Hepatocyte (in vitro differentiated cells): ENCODE measurements around the gene MND1. TPM values are rescaled to one million over a fixed set of nuclear protein-coding genes. Genes with fewer than 3 reads are reported as not detected.

Source experiments
- DNase-seq: peaks from one replicate; pipeline ENCODE4 v3.0.0-alpha.2; 2016; ENCODE audit warnings: low spot score
- H2AFZ ChIP-seq: fragments of 200-600 bp; sonication (generic); 2 replicates; pipeline ENCODE4 v1.6.0; 2016; ENCODE audit warnings: antibody characterized with exemption, mild to moderate bottlenecking
- H3K27ac ChIP-seq: fragments of 200-600 bp; sonication (generic); 2 replicates; pipeline ENCODE4 v1.5.1; 2016; ENCODE audit warnings: mild to moderate bottlenecking
- H3K27me3 ChIP-seq: fragments of 200-600 bp; sonication (generic); 2 replicates; pipeline ENCODE4 v1.6.1; 2016
- H3K36me3 ChIP-seq: fragments of 200-600 bp; sonication (generic); replicated peaks from 2 replicates; pipeline ENCODE4 v1.5.1; 2016; ENCODE audit warnings: low read depth; ENCODE audit not compliant: insufficient read depth
- H3K4me1 ChIP-seq: fragments of 200-600 bp; sonication (generic); 2 replicates; pipeline ENCODE4 v1.5.1; 2016; ENCODE audit warnings: mild to moderate bottlenecking, moderate library complexity; ENCODE audit not compliant: insufficient read depth
- H3K4me2 ChIP-seq: fragments of 200-600 bp; sonication (generic); 2 replicates; pipeline ENCODE4 v1.6.0; 2016
- H3K4me3 ChIP-seq: fragments of 200-600 bp; sonication (generic); 2 replicates; pipeline ENCODE4 v1.5.1; 2016; ENCODE audit warnings: mild to moderate bottlenecking
- H3K79me2 ChIP-seq: fragments of 200-600 bp; sonication (generic); 2 replicates; pipeline ENCODE4 v1.6.0; 2017; ENCODE audit warnings: mild to moderate bottlenecking
- H3K9me2 ChIP-seq: fragments of 200-600 bp; sonication (generic); replicated peaks from 2 replicates; pipeline ENCODE4 v1.6.0; 2017; ENCODE audit warnings: mild to moderate bottlenecking; ENCODE audit not compliant: insufficient read depth
- H3K9me3 ChIP-seq: fragments of 200-600 bp; sonication (generic); 2 replicates; pipeline ENCODE4 v1.5.1; 2016; ENCODE audit warnings: low read depth, mild to moderate bottlenecking
- H4K20me1 ChIP-seq: fragments of 200-600 bp; sonication (generic); 2 replicates; pipeline ENCODE4 v1.6.0; 2016; ENCODE audit warnings: mild to moderate bottlenecking; ENCODE audit not compliant: insufficient read depth, poor library complexity, severe bottlenecking
- EZH2 ChIP-seq: fragments of 200-600 bp; sonication (generic); IDR thresholded peaks from 2 replicates; pipeline ENCODE4 v1.6.1; 2016; ENCODE audit warnings: antibody characterized with exemption, mild to moderate bottlenecking, borderline replicate concordance
- EZH2phosphoT487 ChIP-seq: fragments of 200-600 bp; sonication (generic); IDR thresholded peaks from one replicate; pipeline ENCODE4 v1.6.1; 2018; ENCODE audit warnings: antibody characterized with exemption, mild to moderate bottlenecking, low read depth, moderate library complexity; ENCODE audit not compliant: unreplicated experiment, severe bottlenecking
- WGBS: methylation state at CpG from one replicate; pipeline ENCODE4 v1.1.6; 2016; ENCODE audit warnings: low lambda C conversion rate; ENCODE audit errors: missing lambda C conversion rate; 5-methylcytosine and 5-hydroxymethylcytosine counted together
- polyA plus RNA-seq: library from polyadenylated mRNA; unstranded; fragments of >200 nt; fragmentation: Nextera tagmentation; extraction: Ambion mirVana; gene quantifications from 2 replicates; pipeline ENCODE4 v1.2.1, GENCODE V29; 2016
- total RNA-seq: library from RNA; depleted of rRNA; stranded (reverse); fragments of >200 nt; gene quantifications from 2 replicates; pipeline ENCODE4 v1.2.3, GENCODE V29; 2014
- TF ChIP-seq, protein P1 (sequence below): fragments of 200-600 bp; sonication (generic); IDR thresholded peaks from 2 replicates; pipeline ENCODE4 v1.5.1; 2016; ENCODE audit warnings: antibody characterized with exemption, mild to moderate bottlenecking; ENCODE audit not compliant: poor library complexity

Gene MND1
- total and polyA plus RNA-seq, 2 experiments from 2014 or later: 2.2 to 4.3 TPM

DNA sequence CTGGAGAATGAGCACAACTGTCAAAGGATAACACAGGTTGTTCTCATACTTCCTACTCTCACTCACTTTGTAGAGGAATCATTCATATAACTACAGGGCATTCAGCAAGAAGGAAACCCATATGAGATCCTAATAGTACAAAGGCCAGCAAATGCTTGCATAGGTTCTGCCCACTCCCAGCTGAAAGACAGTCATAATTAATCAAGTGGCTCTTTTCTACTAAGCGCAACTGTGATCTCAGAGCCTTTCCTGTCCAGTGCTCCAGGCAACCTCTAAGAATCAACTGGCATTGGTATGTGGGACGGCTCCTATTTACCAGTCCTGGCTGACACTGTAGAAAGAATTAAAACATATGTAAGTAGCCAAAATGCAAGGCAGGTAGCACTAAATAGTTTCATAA is 18.9 kb upstream of the MND1 start:
- no peaks in the 10 kb centered on the region for H4K20me1 ChIP-seq
- no peaks in the 10 kb centered on the region for H3K4me1 ChIP-seq
- no peaks in the 10 kb centered on the region for H3K36me3 ChIP-seq
- H3K9me3 ChIP-seq: no peaks in the 10 kb centered on the region
- no peaks in the 10 kb centered on the region for H3K27me3 ChIP-seq
- no peak for DNase-seq
- no peak overlapping the region for H3K27ac ChIP-seq
- H2AFZ ChIP-seq: no peak overlapping the region
- H3K4me2 ChIP-seq: no peak overlapping the region
- no peak overlapping the region for H3K4me3 ChIP-seq
- TF ChIP-seq, protein P1, sequence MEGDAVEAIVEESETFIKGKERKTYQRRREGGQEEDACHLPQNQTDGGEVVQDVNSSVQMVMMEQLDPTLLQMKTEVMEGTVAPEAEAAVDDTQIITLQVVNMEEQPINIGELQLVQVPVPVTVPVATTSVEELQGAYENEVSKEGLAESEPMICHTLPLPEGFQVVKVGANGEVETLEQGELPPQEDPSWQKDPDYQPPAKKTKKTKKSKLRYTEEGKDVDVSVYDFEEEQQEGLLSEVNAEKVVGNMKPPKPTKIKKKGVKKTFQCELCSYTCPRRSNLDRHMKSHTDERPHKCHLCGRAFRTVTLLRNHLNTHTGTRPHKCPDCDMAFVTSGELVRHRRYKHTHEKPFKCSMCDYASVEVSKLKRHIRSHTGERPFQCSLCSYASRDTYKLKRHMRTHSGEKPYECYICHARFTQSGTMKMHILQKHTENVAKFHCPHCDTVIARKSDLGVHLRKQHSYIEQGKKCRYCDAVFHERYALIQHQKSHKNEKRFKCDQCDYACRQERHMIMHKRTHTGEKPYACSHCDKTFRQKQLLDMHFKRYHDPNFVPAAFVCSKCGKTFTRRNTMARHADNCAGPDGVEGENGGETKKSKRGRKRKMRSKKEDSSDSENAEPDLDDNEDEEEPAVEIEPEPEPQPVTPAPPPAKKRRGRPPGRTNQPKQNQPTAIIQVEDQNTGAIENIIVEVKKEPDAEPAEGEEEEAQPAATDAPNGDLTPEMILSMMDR: no peak
- TF ChIP-seq EZH2: no peak
- no peak for TF ChIP-seq EZH2phosphoT487
- no peaks in the 10 kb centered on the region for H3K79me2 ChIP-seq
- 94% methylated on average over 2 of the region's 2 CpGs for WGBS
- H3K9me2 ChIP-seq: no peaks in the 10 kb centered on the region

GRCh38 chr4:153326513-153326912 is 18.0 kb upstream of the MND1 start:
- Histone ChIP-seq H3K4me2 (no peak overlapping the region), H3K9me2 (no peaks in the 10 kb centered on the region), H4K20me1 (no peaks in the 10 kb centered on the region), H3K4me3 (no peak overlapping the region), H3K79me2 (no peaks in the 10 kb centered on the region), H3K27ac (no peak overlapping the region), H3K9me3 (no peaks in the 10 kb centered on the region), H2AFZ (no peak overlapping the region), H3K27me3 (no peaks in the 10 kb centered on the region), H3K36me3 (no peaks in the 10 kb centered on the region), H3K4me1 (no peaks in the 10 kb centered on the region)
- 98% methylated on average over 11 of the region's 11 CpGs for WGBS
- TF ChIP-seq, protein P1: no peak
- no peak for TF ChIP-seq EZH2
- no peak for TF ChIP-seq EZH2phosphoT487
- DNase-seq: no peak

DNA sequence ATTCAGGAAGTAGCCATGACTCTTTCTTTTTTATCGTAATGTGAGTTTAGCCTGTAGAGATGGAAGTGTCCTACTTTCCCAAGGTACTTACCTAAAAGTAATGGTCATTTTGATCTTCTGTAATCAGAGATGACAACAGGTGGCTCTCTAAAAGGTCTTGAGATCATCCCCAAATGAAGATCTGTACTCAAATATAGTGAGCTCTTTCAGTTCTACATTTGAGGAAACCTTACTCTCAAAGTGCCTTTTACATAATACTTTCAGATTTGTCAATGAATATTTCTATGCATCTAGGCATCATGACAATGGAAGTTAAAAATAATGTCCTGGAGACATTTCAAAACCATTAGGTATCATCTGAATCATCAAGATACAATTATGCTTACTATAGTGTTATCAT is 17.2 kb upstream of the MND1 start:
- no peaks in the 10 kb centered on the region for H3K36me3 ChIP-seq
- no peaks in the 10 kb centered on the region for H3K9me3 ChIP-seq
- H3K27me3 ChIP-seq: no peaks in the 10 kb centered on the region
- H3K9me2 ChIP-seq: no peaks in the 10 kb centered on the region
- H3K4me2 ChIP-seq: no peak overlapping the region
- no peak overlapping the region for H2AFZ ChIP-seq
- H3K4me1 ChIP-seq: no peaks in the 10 kb centered on the region
- no peak for DNase-seq
- H3K27ac ChIP-seq: no peak overlapping the region
- 100% methylated on average over 1 of the region's 1 CpG for WGBS
- no peak overlapping the region for H3K4me3 ChIP-seq
- TF ChIP-seq EZH2phosphoT487 (no peak), EZH2 (no peak)
- TF ChIP-seq, protein P1: no peak
- no peaks in the 10 kb centered on the region for H3K79me2 ChIP-seq
- H4K20me1 ChIP-seq: no peaks in the 10 kb centered on the region

DNA sequence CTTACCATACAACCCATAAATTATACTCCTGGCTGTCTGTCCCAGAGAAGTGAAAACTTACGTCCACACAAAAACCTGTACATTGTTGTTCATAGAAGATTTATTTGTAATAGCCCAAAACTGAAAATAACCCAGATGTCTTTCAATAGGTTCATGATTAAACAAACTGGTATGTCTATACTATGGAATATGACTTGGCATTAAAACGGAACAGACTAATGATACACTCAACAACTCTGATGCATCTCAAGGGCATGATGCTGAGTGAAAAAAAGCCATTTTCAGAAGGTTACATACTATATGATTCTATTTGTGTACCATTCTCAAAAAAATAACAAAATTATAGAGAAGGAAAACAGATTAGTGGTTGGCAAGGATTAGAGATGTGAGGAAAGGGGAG is 11.6 kb upstream of the MND1 start:
- Histone ChIP-seq H2AFZ (no peak overlapping the region), H3K4me2 (no peak overlapping the region), H3K27ac (no peak overlapping the region), H4K20me1 (no peaks in the 10 kb centered on the region), H3K79me2 (no peaks in the 10 kb centered on the region), H3K36me3 (no peaks in the 10 kb centered on the region), H3K4me3 (no peak overlapping the region), H3K9me2 (no peaks in the 10 kb centered on the region), H3K4me1 (no peaks in the 10 kb centered on the region), H3K9me3 (no peaks in the 10 kb centered on the region), H3K27me3 (no peaks in the 10 kb centered on the region)
- no peak for TF ChIP-seq EZH2
- WGBS: 100% methylated on average over 2 of the region's 2 CpGs
- no peak for DNase-seq
